Measurements from ENCODE around the gene C1orf115.
"Not testable (repeated sequence)": the region's sequence is repeated elsewhere in the genome, so short reads cannot be mapped to it uniquely, and the experiment has no call there.

Gene C1orf115

GRCh38 chr1:220682901-220683576 lies 7.1 kb upstream of the C1orf115 start:
- Histone ChIP-seq H3K4me3 (ENCODE audit: low read length) (no peak overlapping the region), H3K27ac (ENCODE audit: low read depth, low read length) (no peak overlapping the region), H3K9ac (ENCODE audit: low read length) (no peak overlapping the region), H3K36me3 (ENCODE audit: control insufficient read depth, insufficient read depth, low read length) (no peaks in the 10 kb centered on the region), H3K4me1 (ENCODE audit: control insufficient read depth, insufficient read depth, low read length) (peaks cover 3% of the 10 kb centered on the region), H3K27me3 (ENCODE audit: control insufficient read depth, insufficient read depth, low read length) (no peaks in the 10 kb centered on the region)

GRCh38 chr1:220683716-220684115 lies 6.4 kb upstream of the C1orf115 start:
- H3K36me3 ChIP-seq (ENCODE audit: control insufficient read depth, insufficient read depth, low read length); H3K4me3 ChIP-seq (ENCODE audit: low read length); H3K9ac ChIP-seq (ENCODE audit: low read length); H3K27me3 ChIP-seq (ENCODE audit: control insufficient read depth, insufficient read depth, low read length); H3K27ac ChIP-seq (ENCODE audit: low read depth, low read length); H3K4me1 ChIP-seq (ENCODE audit: control insufficient read depth, insufficient read depth, low read length): not testable (repeated sequence)

GRCh38 chr1:220684890-220685289 lies 5.3 kb upstream of the C1orf115 start:
- H3K27me3 ChIP-seq (ENCODE audit: control insufficient read depth, insufficient read depth, low read length) = no peaks in the 10 kb centered on the region
- H3K4me3 ChIP-seq (ENCODE audit: low read length) = no peak overlapping the region
- no peak overlapping the region for H3K27ac ChIP-seq (ENCODE audit: low read depth, low read length)
- H3K4me1 ChIP-seq (ENCODE audit: control insufficient read depth, insufficient read depth, low read length) = peaks cover 6% of the 10 kb centered on the region
- H3K9ac ChIP-seq (ENCODE audit: low read length) = no peak overlapping the region
- no peaks in the 10 kb centered on the region for H3K36me3 ChIP-seq (ENCODE audit: control insufficient read depth, insufficient read depth, low read length)

- no peak overlapping the region for H3K9ac ChIP-seq (ENCODE audit: low read length)
- peaks cover 3% of the 10 kb centered on the region for H3K4me1 ChIP-seq (ENCODE audit: control insufficient read depth, insufficient read depth, low read length)
- no peak overlapping the region for H3K4me3 ChIP-seq (ENCODE audit: low read length)
- no peaks in the 10 kb centered on the region for H3K36me3 ChIP-seq (ENCODE audit: control insufficient read depth, insufficient read depth, low read length)
- H3K27me3 ChIP-seq (ENCODE audit: control insufficient read depth, insufficient read depth, low read length) = no peaks in the 10 kb centered on the region
- H3K27ac ChIP-seq (ENCODE audit: low read depth, low read length) = no peak overlapping the region
Measured at GRCh38 chr1:220685879-220686278, 4.3 kb upstream of the C1orf115 start.

GRCh38 chr1:220687809-220688208 lies 2.4 kb upstream of the C1orf115 start:
- Histone ChIP-seq H3K9ac (ENCODE audit: low read length) (peak overlapping the region; percentile 6), H3K27me3 (ENCODE audit: control insufficient read depth, insufficient read depth, low read length) (no peaks in the 10 kb centered on the region), H3K4me1 (ENCODE audit: control insufficient read depth, insufficient read depth, low read length) (peaks cover 3% of the 10 kb centered on the region), H3K27ac (ENCODE audit: low read depth, low read length) (no peak overlapping the region), H3K4me3 (ENCODE audit: low read length) (no peak overlapping the region), H3K36me3 (ENCODE audit: control insufficient read depth, insufficient read depth, low read length) (no peaks in the 10 kb centered on the region)

- no peak overlapping the region for H3K27ac ChIP-seq (ENCODE audit: low read depth, low read length)
- peaks cover 3% of the 10 kb centered on the region for H3K4me1 ChIP-seq (ENCODE audit: control insufficient read depth, insufficient read depth, low read length)
- H3K36me3 ChIP-seq (ENCODE audit: control insufficient read depth, insufficient read depth, low read length) = no peaks in the 10 kb centered on the region
- no peak overlapping the region for H3K9ac ChIP-seq (ENCODE audit: low read length)
- peak overlapping the region; percentile 74 for H3K4me3 ChIP-seq (ENCODE audit: low read length)
- H3K27me3 ChIP-seq (ENCODE audit: control insufficient read depth, insufficient read depth, low read length) = no peaks in the 10 kb centered on the region
Measured at GRCh38 chr1:220689666-220690065, 497 bp upstream of the C1orf115 start.

- no peak overlapping the region for H3K27ac ChIP-seq (ENCODE audit: low read depth, low read length)
- peak overlapping the region; percentile 74 for H3K4me3 ChIP-seq (ENCODE audit: low read length)
- no peaks in the 10 kb centered on the region for H3K27me3 ChIP-seq (ENCODE audit: control insufficient read depth, insufficient read depth, low read length)
- H3K36me3 ChIP-seq (ENCODE audit: control insufficient read depth, insufficient read depth, low read length) = no peaks in the 10 kb centered on the region
- H3K4me1 ChIP-seq (ENCODE audit: control insufficient read depth, insufficient read depth, low read length) = peaks cover 3% of the 10 kb centered on the region
- peak overlapping the region; percentile 41 for H3K9ac ChIP-seq (ENCODE audit: low read length)
Measured at GRCh38 chr1:220691053-220691684, 1.0 kb downstream of the C1orf115 start.

GRCh38 chr1:220692436-220693228 lies 2.5 kb downstream of the C1orf115 start:
- H3K36me3 ChIP-seq (ENCODE audit: control insufficient read depth, insufficient read depth, low read length) = no peaks in the 10 kb centered on the region
- no peak overlapping the region for H3K4me3 ChIP-seq (ENCODE audit: low read length)
- no peaks in the 10 kb centered on the region for H3K27me3 ChIP-seq (ENCODE audit: control insufficient read depth, insufficient read depth, low read length)
- H3K27ac ChIP-seq (ENCODE audit: low read depth, low read length) = no peak overlapping the region
- H3K4me1 ChIP-seq (ENCODE audit: control insufficient read depth, insufficient read depth, low read length) = peaks cover 3% of the 10 kb centered on the region
- H3K9ac ChIP-seq (ENCODE audit: low read length) = no peak overlapping the region

- Histone ChIP-seq H3K4me1 (ENCODE audit: control insufficient read depth, insufficient read depth, low read length) (no peaks in the 10 kb centered on the region), H3K27ac (ENCODE audit: low read depth, low read length) (no peak overlapping the region), H3K36me3 (ENCODE audit: control insufficient read depth, insufficient read depth, low read length) (no peaks in the 10 kb centered on the region), H3K27me3 (ENCODE audit: control insufficient read depth, insufficient read depth, low read length) (no peaks in the 10 kb centered on the region), H3K9ac (ENCODE audit: low read length) (no peak overlapping the region), H3K4me3 (ENCODE audit: low read length) (no peak overlapping the region)
Measured at GRCh38 chr1:220694866-220695382, 4.8 kb downstream of the C1orf115 start.

GRCh38 chr1:220695426-220695825 lies 5.3 kb downstream of the C1orf115 start:
- H3K27me3 ChIP-seq (ENCODE audit: control insufficient read depth, insufficient read depth, low read length) = no peaks in the 10 kb centered on the region
- H3K4me3 ChIP-seq (ENCODE audit: low read length) = no peak overlapping the region
- H3K27ac ChIP-seq (ENCODE audit: low read depth, low read length) = no peak overlapping the region

GRCh38 chr1:220696226-220696862 lies 6.2 kb downstream of the C1orf115 start:
- Histone ChIP-seq H3K9ac (ENCODE audit: low read length) (no peak overlapping the region), H3K4me3 (ENCODE audit: low read length) (no peak overlapping the region), H3K4me1 (ENCODE audit: control insufficient read depth, insufficient read depth, low read length) (peaks cover 6% of the 10 kb centered on the region), H3K36me3 (ENCODE audit: control insufficient read depth, insufficient read depth, low read length) (no peaks in the 10 kb centered on the region), H3K27ac (ENCODE audit: low read depth, low read length) (no peak overlapping the region), H3K27me3 (ENCODE audit: control insufficient read depth, insufficient read depth, low read length) (no peaks in the 10 kb centered on the region)

More at GRCh38 chr1:220695426-220695825, 5.3 kb downstream of the C1orf115 start:
- Histone ChIP-seq H3K36me3 (ENCODE audit: control insufficient read depth, insufficient read depth, low read length) (no peaks in the 10 kb centered on the region), H3K9ac (ENCODE audit: low read length) (no peak overlapping the region), H3K4me1 (ENCODE audit: control insufficient read depth, insufficient read depth, low read length) (no peaks in the 10 kb centered on the region)

GRCh38 chr1:220696863-220697231 lies 6.7 kb downstream of the C1orf115 start:
- Histone ChIP-seq H3K36me3 (ENCODE audit: control insufficient read depth, insufficient read depth, low read length) (no peaks in the 10 kb centered on the region), H3K27me3 (ENCODE audit: control insufficient read depth, insufficient read depth, low read length) (no peaks in the 10 kb centered on the region), H3K4me3 (ENCODE audit: low read length) (no peak overlapping the region), H3K9ac (ENCODE audit: low read length) (no peak overlapping the region), H3K27ac (ENCODE audit: low read depth, low read length) (no peak overlapping the region), H3K4me1 (ENCODE audit: control insufficient read depth, insufficient read depth, low read length) (peaks cover 6% of the 10 kb centered on the region)

Measured in rectal smooth muscle tissue (tissue), 1 donor.